GM19397 (cell line): ENCODE results near the gene SHROOM3.
"Not testable (repeated sequence)": the region's sequence is repeated elsewhere in the genome, so short reads cannot be mapped to it uniquely, and the experiment has no call there.

Experiments used
- ATAC-seq: cut with Tn5 transposase; IDR thresholded peaks from one replicate; pipeline ENCODE4 v1.9.1; 2021; ENCODE audit warnings: mild to moderate bottlenecking, moderate library complexity; ENCODE audit not compliant: unreplicated experiment

Gene SHROOM3

DNA sequence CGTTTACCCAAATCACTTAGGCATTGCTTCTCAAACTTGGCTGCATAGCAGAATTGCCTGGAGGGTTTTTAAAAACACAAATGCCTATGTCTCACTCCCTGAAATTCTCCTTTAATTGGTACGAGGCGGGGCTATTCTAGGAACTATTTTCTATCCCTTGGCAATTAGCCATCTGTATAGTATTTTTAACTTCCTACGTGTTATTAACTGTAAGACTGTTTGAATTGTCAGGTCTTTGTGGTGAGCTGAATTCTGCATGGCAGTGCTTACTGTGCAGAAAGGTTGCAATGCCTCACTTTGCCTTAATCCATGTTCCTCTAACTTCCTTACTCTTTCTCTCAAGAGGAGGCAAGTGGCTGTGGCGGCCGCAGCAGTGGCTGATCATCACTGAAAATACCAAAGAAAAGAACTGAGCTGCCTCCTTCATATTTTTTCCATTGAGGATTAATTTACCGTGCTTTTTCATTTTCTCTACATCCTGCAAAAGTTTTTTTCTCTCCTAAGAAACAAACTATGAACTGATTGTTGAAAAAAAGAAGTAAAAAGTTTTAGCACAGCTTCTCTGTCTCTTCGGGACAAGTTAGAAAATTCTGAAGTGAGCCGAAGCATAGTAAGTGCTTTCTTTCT, at the start of gene SHROOM3:
Gene SHROOM3 (plus strand): TSS at position 329 of the 627 bp plus-strand sequence. CDS start 824 bp downstream, outside the sequence.
- ATAC-seq: no peak

GRCh38 chr4:76385974-76386373, 49.1 kb upstream of the SHROOM3 start:
- ATAC-seq: no peak

GRCh38 chr4:76386566-76387305, 48.3 kb upstream of the SHROOM3 start:
- ATAC-seq: no peak

DNA sequence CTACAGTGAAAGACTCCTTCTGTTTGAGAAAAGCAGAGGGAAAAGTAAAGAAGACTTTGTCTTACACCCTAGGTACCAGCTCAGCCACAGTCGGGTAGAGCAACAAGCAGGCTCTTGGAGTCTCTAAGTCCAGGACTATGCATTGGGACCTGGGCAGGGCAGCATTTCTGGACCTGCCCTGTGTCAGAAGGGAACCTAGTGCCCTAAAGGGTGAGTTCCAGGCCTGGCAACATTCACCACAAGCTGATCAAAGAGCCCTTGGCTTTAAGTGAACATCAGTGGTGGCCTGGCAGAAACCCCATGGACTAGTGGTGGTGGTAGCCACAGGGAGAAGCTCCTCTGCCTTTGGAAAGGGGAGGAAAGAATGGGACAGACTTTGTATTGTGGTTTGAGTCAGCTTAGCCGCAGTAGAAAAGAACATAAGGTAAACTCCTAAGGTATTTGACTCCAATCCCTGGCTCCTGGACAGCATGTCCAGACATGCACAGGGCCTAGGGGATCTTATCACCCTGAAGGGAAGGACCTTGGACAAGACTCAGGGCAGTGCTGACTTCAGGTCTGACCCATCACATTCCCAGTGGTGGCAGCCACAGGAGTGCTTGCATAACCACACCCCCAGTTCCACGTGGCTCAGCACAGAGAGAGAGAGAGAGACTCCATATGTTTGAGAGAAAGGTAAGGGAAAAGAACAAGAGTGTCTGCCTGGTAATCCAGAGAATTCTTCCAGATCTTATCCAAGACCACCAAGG, 46.7 kb upstream of the SHROOM3 start:
- ATAC-seq: no peak

DNA sequence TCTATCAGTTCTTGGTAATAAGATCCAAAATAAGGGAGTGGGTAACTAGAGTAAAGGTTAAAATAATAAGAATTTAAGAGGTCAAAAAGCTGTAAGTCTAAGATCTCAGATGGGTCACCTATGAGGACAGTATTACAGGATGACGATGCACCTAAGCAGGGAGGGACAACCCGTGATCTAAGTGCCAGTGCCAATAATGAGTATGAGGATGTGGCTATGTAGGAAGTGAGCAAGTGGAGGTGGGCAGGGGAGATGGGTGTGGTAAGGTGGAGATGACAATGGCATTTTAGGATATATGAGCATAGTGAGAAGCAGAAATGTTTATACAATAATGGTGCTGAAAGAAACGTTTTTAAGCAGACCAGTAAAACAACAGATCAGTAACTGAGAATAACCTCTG, 33.4 kb upstream of the SHROOM3 start:
- ATAC-seq: no peak

DNA sequence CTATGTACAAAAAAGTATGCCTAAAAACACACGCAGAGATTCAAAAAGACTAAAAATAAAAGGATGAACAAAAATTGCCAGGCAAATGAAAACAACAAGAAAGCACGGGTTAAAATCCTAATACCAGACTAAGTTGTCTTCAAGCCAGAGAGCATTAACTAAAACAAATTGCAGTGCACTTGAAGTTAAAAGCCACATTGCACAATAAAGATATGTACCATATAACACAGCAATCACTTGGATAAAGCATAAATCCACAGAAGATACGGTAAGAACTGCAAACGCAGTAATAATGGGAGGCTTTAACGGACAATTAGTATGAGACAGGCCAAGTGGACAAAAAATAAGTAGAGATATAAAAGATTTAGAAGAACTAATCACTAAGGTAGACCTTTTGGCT, 28.9 kb upstream of the SHROOM3 start:
- ATAC-seq: no peak

DNA sequence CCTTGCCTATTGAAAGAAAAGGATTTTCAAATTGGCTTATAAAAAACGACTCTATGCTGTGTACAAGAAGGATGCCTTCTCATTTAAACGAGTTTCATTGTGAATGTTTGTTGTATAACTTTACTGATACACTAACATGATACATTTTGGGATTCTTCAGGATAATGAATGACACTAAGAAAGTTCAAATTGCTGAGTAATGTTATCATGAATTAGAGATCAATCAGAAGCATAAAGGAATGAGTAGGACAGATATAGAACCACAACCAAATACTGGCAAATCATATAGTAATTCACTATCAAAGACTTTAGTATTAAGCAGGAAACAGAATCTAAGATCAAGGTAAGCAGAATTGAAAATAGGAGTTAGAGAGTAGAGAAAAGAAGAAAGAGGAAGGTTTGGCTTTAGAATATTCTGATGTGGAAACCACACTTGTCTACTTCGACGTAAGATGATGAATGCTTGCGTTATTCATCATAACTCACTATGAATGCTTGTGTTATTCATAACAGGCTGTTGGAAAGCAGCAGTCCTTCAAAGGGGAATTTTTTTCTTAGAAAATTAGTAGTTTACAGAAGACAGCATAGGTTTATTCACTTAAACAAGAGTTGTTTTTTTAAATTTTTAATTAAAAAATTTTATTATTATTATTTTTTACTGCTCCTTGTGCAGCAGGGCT, 27.4 kb upstream of the SHROOM3 start:
- ATAC-seq: no peak

- no peak for ATAC-seq
These were observed 24.4 kb upstream of the SHROOM3 start for GRCh38 chr4:76410636-76411035.

GRCh38 chr4:76420188-76420761, 14.8 kb upstream of the SHROOM3 start:
- no peak for ATAC-seq

GRCh38 chr4:76420762-76421581, 14.1 kb upstream of the SHROOM3 start, which contains the start of gene CCDC158:
Gene CCDC158, minus strand, starts transcription at chr4:76421141. Its CDS starts 17,934 bp downstream, at chr4:76403207.
- ATAC-seq: no peak

GRCh38 chr4:76423159-76423558, 11.9 kb upstream of the SHROOM3 start:
- not testable (repeated sequence) for ATAC-seq

DNA sequence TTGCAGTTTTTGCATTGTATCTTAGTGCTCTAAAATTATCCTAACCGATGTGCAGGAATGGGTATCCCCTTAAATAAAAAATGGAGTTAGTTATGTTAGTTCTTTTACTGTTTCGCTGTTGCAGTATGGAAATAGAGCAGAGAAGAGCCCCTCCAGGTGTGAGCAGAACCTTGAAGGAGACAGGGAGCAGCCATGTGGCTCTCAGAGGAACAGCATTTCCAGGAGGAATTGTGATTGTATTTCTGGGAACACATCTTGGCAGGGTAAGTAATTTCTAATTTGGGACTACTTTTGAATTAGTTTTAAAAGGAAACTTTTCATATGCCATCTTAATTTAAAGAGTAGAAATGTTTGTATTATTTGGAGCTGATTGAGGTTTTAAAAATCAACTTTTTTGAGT, 8.8 kb upstream of the SHROOM3 start:
- no peak for ATAC-seq

DNA sequence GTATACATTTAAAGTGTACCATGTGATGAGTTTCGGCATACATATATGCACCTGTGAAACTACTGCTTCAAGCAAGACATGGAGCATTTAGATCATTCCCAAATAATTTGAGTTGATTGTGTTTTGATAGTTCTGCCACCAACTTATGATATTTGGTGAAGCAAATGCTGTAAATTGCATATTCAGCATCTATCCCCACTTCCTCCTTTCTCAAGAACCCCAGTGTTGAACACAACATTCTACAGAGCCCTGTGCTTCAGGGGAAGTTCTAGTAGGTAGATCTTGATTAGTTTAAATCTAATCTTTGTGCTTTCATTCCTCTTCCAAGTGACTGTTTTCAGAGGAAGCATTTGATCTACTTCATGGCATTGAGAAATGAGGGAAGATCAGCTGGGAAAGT, 5.4 kb upstream of the SHROOM3 start:
- no peak for ATAC-seq

GRCh38 chr4:76430519-76431388, 4.3 kb upstream of the SHROOM3 start:
- ATAC-seq: no peak

- ATAC-seq: no peak
These were observed 695 bp downstream of the SHROOM3 start for GRCh38 chr4:76435528-76436319.

DNA sequence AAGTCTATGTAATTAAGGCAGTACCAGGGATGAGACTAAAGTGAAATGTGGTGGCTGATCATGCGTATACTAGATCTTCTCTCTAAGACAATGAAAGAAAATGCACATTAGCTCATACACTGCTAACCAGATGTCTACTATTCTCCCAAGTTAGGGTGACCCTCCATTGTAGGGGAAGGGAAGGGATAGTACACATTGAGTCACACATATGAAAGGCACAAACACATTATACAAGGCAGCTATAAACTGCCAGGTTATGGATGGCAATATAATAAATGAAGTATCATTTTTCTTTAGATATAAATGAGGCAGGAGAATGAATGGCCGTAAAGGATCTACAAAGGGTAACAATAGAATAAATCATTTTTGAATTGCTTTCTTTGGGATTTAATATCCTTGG, 4.5 kb downstream of the SHROOM3 start:
- ATAC-seq: no peak

DNA sequence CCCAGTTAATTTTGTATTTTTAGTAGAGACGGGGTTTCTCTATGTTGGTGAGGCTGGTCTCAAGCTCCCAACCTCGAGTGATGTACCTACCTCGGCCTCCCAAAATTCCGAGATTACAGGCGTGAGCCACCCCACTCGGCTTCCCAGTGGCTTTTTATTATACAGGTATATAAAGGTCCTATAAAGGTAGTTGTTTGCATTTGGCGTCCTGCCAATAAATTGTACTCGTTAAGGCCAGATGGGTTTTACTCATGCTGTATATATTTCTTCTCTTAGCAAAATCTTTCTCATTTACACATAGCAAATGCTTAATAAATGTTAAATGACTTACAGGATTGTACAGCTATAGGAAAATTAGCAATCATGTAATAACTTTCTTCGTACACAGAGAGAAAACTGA, 6.9 kb downstream of the SHROOM3 start:
- ATAC-seq: no peak

DNA sequence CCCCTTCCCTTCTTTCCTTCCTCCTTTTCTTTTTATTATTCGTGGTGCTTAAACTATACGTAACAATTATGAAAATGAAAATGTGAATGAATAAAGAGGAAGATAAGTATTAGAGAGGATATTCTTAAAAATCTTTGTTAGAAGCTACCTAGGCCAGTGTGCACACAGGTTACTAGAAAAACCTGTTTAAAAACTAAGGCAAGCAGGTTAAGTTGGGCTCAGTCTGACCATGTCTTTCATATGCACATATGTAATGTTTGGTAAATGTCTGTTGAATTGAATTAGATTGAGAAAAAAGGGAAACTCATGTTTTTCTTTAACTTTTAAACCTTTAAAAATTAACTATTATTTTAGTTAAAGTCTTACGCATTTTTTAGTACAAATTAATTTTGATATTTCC, 7.8 kb downstream of the SHROOM3 start:
- ATAC-seq: no peak
